Kidney glomerular epithelial cell (primary cell): ENCODE data around the gene INHA.

Experiments
- DNase-seq: peaks from one replicate; lab custom pipeline; 2025; lab: John Stamatoyannopoulos, UW

The INHA gene

DNA sequence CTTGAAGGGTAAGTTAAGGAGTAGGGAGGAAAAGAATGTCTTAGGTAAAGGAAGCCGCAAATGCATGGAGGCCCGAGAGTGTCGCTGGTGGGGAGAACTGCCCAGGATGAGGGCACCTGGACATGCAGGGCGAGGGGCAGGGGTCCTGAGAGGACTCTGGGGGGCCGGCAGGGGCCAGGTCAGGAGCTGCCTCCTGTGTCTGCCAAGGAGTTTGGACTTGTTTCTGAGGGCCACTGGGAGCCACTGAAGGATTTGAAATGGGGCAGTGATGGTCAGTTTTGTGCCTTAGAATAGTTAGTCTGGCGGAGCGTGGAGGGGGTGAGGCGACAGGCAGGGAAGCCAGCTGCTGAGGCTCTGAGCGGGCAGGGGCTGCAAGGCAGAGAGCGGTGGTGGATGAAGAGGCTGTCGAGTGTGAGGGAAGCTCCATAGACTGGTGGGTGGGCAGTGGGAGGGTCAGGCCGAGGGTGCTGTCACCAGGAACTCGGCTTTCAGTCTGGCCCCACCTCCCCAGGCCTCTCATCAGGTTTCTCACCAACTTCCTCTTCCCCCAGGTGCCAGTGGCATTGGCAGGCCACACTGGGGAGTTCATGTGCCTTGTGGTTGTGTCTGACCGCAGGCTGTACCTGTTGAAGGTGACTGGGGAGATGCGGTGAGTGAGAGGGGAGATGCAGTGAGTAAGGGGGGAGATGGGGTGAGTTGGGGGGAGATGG, 40.6 kb downstream of the INHA start:
- DNase-seq: no peak

DNA sequence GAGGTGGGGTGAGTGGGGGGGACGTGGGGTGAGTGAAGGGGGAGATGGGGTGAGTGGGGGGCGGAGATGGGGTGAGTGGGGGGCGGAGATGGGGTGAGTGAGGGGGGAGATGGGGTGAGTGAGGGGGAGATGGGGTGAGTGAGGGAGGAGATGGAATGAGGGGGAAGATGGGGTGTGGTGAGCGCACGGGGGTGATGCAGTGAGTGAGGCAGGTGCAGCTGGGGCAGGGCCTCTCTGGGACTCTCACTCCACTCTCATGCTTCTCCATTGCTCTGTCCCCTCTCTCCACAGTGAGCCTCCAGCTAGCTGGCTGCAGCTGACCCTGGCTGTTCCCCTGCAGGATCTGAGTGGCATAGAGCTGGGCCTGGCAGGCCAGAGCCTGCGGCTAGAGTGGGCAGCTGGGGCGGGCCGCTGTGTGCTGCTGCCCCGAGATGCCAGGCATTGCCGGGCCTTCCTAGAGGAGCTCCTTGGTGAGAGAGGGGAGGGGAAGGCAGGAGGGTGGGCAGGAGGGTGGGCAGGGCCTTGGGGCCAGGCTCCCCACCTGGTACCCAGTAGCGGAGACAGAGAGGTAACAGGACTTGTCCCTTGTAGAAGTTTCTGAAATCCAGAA, 41.5 kb downstream of the INHA start:
- DNase-seq: no peak

DNA sequence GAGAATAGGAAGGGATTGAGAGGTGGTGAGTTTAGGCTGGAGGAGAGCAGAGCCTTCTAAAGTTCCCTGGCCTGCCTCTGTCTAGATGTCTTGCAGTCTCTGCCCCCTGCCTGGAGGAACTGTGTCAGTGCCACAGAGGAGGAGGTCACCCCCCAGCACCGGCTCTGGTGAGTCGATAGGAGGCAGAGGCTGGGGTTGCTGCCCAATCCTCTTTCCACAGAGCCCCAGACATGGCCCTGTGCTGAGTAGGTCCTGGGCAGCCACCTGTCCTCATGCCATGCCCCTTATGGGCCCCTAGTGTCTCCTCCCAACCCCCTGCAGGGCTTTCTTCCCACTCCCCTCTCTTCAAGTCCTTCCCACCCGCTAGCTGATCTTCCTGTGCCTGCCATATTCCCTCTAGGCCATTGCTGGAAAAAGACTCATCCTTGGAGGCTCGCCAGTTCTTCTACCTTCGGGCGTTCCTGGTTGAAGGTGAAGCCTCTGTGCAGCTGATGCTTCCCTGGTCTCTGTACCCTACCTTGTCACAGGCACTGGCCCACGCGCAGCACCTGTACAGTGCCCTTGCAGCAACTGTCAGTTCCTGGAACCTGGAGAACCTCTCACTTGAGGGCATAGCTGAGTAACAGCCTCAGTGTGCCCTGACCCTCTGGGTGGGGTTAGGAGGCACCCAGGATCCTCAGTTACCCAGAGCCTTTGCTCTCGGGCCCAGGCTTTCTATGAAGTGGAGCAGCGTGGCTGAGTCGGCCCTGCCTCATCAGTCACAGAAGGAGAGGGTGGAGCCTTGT, 42.2 kb downstream of the INHA start:
- no peak for DNase-seq

DNA sequence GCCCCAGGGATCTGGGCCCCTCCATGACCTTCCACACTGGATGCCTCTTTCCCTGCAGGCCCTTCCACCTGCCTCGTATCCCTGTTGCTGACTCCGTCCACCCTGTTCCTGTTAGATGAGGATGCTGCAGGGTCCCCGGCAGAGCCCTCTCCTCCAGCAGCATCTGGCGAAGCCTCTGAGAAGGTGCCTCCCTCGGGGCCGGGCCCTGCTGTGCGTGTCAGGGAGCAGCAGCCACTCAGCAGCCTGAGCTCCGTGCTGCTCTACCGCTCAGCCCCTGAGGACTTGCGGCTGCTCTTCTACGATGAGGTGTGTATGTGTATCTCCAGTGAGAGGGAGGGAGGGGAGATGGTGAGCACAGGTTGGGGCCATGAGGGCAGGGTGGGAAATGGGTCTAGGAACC, 42.9 kb downstream of the INHA start:
- no peak for DNase-seq

DNA sequence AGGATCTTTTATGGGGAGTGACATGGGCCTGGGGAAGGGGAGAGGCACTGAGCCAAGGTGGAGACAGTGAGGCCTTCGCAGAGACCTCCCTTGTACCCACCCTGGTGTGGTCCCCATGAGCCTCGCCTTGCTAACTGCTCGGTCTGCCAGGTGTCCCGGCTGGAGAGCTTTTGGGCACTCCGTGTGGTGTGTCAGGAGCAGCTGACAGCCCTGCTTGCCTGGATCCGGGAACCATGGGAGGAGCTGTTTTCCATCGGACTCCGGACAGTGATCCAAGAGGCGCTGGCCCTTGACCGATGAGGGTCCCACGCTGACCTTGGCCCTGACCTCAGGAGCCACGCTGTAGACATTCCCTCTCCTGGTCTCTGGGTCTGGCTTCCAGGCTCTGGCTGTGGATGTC, 43.8 kb downstream of the INHA start:
- no peak for DNase-seq

DNA sequence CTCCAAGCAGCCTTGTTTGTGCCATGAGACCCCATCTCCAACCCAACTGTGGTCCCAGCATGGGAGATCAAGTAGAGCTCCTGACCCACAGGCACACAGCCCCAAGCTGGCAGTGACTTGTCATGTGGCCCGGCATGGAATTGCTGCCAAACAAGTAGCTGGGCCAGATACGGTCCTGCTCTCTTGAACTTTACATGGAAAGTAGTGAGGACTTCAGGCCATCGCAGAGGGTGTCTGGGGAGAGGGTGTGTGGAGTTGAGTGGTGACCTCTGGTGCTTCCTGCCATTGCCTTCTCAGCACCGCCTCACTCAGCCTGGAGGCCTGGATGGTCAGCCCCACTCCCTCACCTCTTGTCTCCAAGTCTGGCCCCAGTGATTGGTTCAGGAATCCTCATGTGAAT, 44.4 kb downstream of the INHA start:
- DNase-seq: no peak

DNA sequence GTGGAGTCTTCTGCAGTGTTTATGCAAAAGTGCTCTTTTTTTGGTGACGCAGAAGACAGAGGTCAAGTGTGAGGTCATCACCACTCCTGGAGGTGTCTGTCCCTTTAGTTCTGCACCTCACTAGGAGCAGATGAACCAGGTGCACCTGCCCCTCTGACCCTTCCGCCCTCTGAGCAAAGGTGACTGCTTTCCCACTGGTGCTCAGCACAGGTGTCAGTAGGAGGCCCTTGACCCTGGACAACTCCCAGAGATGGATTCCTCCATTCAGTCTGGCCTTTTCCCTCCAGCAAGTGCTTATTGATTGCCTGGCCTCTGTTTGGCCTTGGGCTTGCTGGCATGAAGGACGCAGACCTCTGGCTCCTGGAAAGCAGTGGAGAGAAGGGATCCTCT, 46.6 kb downstream of the INHA start:
- DNase-seq: no peak

DNA sequence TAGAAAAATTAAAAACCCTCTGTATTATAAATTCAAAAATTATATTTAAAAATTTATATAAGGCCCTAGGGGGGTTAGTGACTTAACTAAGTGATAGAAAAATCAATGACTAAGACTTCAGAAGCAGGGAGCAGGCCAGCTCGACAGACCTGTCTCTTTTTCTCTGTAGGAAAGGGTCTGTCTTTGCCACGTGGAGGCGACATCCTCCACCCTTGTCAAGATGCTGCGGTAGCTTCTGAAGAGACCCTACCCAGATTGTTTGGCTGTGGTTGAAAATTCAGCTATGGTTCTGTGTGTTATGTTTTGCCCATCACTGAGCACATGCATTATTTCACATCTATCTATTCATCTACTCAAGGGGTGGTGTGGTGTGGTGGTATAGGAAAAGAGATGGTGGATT, 47.1 kb downstream of the INHA start:
- DNase-seq: no peak

DNA sequence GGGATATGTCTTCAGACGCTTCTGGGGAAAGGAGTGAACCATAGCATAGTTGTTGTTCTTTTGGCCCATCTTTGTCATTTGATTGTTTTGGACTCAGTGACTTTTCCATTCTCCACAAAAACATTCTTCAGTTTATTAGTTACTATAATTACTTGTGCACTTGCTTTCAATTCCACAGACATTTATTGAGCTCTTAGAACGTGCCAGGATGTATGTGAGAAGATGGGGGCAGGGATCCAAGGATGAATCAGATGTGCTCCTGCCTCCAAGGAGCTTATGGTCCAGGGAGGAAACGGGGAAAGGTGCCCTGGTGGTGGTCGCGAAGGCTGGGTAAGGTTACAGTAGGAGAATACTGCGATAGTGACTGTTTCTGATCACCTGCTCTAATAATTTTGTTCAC, 48.4 kb downstream of the INHA start:
- no peak for DNase-seq

DNA sequence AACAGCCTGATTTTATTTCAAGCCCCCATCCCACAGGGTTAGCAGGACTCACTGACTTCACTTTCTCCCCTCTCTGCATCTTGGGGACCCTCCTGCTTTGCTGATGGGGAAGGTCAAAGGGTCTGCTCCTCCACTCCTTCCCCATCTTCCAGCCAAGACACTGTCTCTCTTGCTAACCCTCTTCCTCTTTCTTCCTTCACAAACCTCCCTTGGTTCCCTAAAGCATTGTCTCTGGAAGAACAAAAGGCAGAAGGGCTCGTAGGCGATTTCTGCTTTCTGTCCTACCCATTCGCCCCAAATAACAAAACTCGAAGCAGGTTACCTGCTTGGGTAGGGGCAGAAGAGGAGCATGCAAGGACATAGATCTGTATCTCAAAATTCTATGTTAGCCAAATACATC, 49.8 kb downstream of the INHA start:
- no peak for DNase-seq

DNA sequence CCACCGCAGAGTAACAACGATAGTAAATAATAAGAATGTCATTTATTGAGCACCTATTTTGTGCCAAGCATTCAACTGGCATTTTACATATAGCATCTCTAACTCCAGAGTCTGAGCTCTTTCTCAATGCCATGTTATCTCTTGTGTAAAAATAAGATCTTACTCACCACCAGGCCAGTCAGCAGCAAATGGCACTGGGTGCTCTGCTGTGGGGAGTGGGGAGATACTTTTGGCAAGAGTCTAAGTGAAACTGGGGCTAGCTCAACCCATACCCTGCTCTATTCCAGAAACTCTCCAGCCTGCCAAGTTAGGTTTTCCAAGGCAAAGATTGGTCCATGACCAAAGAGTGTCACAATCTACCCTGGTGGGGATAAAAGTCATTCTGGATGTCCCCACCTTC, 50.4 kb downstream of the INHA start:
- DNase-seq: no peak

DNA sequence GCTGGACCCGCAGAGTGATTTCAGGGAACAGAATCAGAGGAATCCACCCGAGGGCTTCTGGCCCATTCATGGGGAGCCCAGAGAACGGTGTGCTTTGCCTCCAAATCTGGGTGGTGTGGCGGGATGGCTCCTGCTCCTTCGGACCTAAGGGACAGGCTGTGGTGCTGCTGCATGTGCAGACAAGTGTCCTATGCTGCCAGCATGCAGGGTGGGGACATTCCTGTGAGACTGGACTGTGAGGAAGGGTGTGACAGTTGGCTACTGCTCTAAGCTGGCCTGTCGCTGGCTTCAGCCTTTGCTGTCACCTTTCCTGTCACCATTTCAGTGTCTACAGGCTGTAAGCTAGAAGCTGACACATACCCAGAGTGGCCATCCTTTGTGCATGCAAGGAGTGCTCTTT, 52.5 kb downstream of the INHA start:
- DNase-seq: no peak

DNA sequence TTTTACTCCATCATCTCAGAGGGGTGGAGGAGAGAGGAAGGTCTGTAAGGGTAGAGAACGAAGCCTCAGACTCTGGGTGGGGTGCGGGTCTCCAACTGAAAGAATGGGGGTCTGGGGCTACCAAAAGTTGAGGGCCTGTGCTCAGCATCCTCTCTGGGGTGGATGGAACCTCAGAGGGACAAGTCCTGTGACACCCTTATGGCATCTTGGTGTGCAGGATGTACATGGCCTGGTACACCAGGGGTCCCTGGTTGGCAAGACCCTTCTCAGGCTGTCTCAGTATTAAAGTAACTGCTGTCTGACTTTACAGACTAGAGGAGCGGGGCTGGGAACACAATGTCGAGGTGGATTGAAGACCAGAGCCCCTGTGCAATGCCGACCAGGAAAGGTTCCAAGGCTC, 53.1 kb downstream of the INHA start:
- no peak for DNase-seq
